Glomerular endothelial cell (primary cell): ENCODE results near the gene PPM1F. TPM values are rescaled to one million over a fixed set of nuclear protein-coding genes. Genes with fewer than 3 reads are reported as not detected.

Experiments
- DNase-seq: peaks from one replicate; pipeline ENCODE4 v3.0.0-alpha.2; 2011; ENCODE audit warnings: low read depth, low spot score; ENCODE audit errors: extremely low read depth
- total RNA-seq: library from RNA; depleted of rRNA; stranded (reverse); fragments of >200 nt; gene quantifications from 2 replicates; pipeline ENCODE4 v1.2.3, GENCODE V29; 2015

PPM1F gene
- total RNA-seq, result 202 and 208 TPM in 2 replicates

- DNase-seq, result no peak
These were observed at the start of gene PPM1F for GRCh38 chr22:21952586-21953571. Gene PPM1F (minus strand): TSS chr22:21952848. CDS start chr22:21946048, 6,800 bp downstream.

- DNase-seq, result no peak
These were observed 49.2 kb upstream of the PPM1F start for GRCh38 chr22:22001664-22002525.

- DNase-seq, result no peak
These were observed 46.1 kb upstream of the PPM1F start for GRCh38 chr22:21998595-21999247.

GRCh38 chr22:21996175-21996720 lies 43.6 kb upstream of the PPM1F start:
- no peak for DNase-seq

GRCh38 chr22:21995660-21996059 lies 43.0 kb upstream of the PPM1F start:
- no peak for DNase-seq

- no peak for DNase-seq
These were observed 42.3 kb upstream of the PPM1F start for GRCh38 chr22:21994881-21995444.

- DNase-seq, result no peak
These were observed 40.1 kb upstream of the PPM1F start for GRCh38 chr22:21992593-21993237.

GRCh38 chr22:21991774-21992173 lies 39.1 kb upstream of the PPM1F start:
- DNase-seq, result no peak

- DNase-seq, result no peak
These were observed 38.6 kb upstream of the PPM1F start for GRCh38 chr22:21991304-21991596.

- DNase-seq, result no peak
These were observed 38.0 kb upstream of the PPM1F start for GRCh38 chr22:21990445-21991303.

- no peak for DNase-seq
These were observed 36.4 kb upstream of the PPM1F start for GRCh38 chr22:21989049-21989448.

GRCh38 chr22:21985214-21985613 lies 32.6 kb upstream of the PPM1F start:
- no peak for DNase-seq

GRCh38 chr22:21984793-21985192 lies 32.1 kb upstream of the PPM1F start:
- no peak for DNase-seq

GRCh38 chr22:21982338-21982965 lies 29.8 kb upstream of the PPM1F start, which contains the start of gene TOP3B:
Gene TOP3B (minus strand): TSS chr22:21982787. CDS start chr22:21975709, 7,078 bp downstream.
- DNase-seq, result no peak

- DNase-seq, result no peak
These were observed 29.2 kb upstream of the PPM1F start for GRCh38 chr22:21981874-21982273.

GRCh38 chr22:21980547-21980946 lies 27.9 kb upstream of the PPM1F start:
- no peak for DNase-seq

GRCh38 chr22:21978564-21979386 lies 26.1 kb upstream of the PPM1F start:
- no peak for DNase-seq

GRCh38 chr22:21977814-21978213 lies 25.2 kb upstream of the PPM1F start:
- no peak for DNase-seq
